HG02678 (cell line): ENCODE results near the gene SLC12A5.

Experiments used
- ATAC-seq: cut with Tn5 transposase; IDR thresholded peaks from one replicate; pipeline ENCODE4 v1.9.1; 2021; ENCODE audit warnings: mild to moderate bottlenecking, moderate library complexity; ENCODE audit not compliant: unreplicated experiment

SLC12A5 gene

DNA sequence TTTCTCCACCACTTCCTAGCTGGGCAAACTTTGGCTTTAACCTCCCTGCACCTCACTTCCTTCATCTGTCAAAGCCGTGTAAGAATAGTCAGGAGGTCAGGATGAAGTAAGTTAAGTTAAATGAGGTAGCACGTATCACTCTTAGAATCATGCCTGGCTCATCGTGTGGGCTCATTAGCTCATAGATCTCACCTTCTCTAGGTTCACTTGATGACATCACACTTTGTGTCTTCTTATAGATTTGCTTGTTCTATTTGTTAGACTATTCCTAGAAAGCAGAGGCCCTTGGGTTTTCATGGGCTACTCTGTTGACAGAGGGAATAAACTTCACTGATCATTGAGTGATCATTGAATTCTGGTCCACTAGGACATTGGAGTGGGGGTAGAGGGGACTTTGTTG is 72.9 kb downstream of the SLC12A5 start:
- no peak for ATAC-seq

DNA sequence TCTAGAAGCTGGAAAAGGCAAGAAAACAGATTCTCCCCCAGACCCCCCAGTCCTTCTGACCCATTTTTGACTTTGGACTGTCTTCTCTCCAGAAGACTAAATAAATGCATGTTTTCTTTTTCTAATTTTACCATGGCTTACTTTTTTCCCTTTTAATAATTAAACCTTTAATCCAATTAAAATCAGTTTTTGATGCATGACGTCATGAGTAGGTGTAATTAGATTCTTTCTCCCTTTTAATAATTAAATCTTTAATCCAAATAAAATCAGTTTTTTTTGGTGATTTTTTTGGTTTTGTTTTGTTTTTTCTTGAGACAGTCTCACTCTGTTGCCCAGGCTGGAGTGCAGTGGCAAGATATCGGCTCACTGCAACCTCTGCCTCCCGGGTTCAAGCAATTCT is 73.9 kb downstream of the SLC12A5 start:
- no peak for ATAC-seq

DNA sequence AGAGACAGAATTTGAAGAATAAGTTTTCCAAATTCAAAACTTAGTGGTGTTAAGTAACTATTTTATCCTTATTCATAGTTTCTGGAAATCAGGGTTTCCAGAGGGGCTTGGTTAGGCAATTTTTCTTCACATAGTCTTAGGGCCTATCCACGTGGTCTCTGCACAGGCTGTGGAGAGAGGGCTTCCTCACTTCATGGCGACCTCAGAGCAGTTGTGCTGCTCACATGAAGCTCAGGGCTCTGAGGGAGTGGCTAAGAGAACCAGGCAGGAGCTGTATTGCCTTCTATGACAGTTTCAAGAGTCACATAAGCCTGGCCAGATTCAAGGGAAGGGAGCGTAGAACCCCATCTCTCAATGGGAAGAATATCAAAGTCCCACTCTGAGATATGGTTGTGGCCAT is 75.2 kb downstream of the SLC12A5 start:
- ATAC-seq, result no peak

DNA sequence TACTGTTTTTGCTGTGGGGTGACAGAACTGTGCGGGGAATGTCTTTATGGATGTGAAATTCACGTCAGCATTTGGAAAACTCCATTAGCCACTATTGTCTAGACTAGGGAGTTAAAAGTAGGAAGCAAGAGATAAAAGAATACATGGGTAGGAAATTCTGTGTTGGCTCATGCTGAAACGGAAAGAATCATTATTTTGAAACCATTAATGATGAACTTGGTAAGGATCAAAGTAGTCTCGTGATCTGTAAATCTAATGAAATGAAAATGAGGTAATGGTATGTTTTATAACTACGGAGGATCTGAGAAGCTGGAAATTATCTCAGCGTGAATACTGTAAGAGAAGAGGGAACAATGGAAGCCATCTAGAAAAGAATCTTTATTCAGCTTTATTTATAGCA is 78.0 kb downstream of the SLC12A5 start:
- no peak for ATAC-seq

DNA sequence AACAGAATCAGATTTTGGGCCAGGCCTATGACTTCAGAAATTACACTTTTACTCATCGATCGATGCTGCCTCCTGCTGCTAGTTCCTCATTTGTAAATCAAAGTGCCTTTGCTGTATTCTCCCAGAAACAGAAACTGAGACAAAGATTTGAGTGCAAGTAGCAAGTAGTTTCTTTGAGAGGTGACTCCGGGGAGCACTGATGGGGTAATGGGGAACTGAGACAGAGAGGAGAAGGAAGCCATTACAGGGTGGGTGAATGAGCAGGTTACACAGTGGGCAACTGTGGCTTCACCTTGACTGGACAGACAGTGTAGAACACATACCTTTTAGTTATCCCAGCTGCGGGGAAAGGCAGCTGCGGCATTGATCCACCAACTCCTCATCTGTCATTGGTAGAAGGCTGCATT is 79.4 kb downstream of the SLC12A5 start:
- peak; percentile 82 for ATAC-seq

DNA sequence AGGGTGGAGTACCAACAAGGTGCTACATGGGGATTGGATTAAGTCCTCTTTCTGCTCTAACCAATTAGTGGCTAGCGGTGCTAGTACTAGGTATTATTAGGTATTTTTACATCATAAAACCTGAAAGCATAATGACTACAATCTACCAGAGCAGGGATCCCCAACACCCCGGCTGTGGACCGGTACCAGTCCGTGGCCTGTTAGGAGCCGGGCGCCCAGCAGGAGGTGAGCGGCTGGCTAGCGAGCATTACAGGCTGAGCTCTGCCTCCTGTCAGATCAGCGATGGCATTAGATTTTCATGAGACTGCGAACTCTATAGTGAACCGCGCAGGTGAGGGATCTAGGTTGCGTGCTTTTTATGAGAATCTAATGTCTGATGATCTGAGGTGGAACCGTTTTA is 80.0 kb downstream of the SLC12A5 start:
- no peak for ATAC-seq
